ENCODE measurements around the gene CHFR.
"Not testable (repeated sequence)": the region's sequence is repeated elsewhere in the genome, so short reads cannot be mapped to it uniquely, and the experiment has no call there.

The CHFR gene

GRCh38 chr12:132814232-132814631 is 73.2 kb downstream of the CHFR start:
- Histone ChIP-seq H3K27me3 (replicated peaks) (no peaks in the 10 kb centered on the region), H3K4me3 (ENCODE audit: low read depth, low read length) (no peak overlapping the region), H3K27ac (no peak overlapping the region), H3K36me3 (replicated peaks) (peaks cover 72% of the 10 kb centered on the region)
- in situ Hi-C loops (cut with HindIII; ENCODE audit: low pct_ligation_motif_present, low sequenced_read_pairs), result no loop called here
- TF ChIP-seq, protein P1, sequence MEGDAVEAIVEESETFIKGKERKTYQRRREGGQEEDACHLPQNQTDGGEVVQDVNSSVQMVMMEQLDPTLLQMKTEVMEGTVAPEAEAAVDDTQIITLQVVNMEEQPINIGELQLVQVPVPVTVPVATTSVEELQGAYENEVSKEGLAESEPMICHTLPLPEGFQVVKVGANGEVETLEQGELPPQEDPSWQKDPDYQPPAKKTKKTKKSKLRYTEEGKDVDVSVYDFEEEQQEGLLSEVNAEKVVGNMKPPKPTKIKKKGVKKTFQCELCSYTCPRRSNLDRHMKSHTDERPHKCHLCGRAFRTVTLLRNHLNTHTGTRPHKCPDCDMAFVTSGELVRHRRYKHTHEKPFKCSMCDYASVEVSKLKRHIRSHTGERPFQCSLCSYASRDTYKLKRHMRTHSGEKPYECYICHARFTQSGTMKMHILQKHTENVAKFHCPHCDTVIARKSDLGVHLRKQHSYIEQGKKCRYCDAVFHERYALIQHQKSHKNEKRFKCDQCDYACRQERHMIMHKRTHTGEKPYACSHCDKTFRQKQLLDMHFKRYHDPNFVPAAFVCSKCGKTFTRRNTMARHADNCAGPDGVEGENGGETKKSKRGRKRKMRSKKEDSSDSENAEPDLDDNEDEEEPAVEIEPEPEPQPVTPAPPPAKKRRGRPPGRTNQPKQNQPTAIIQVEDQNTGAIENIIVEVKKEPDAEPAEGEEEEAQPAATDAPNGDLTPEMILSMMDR (IDR thresholded peaks at IDR 0.05; ENCODE audit: low read depth, low read length, missing control alignments), result no peak
- no peak for DNase-seq

- Histone ChIP-seq H3K4me3 (ENCODE audit: low read depth, low read length) (no peak overlapping the region), H3K36me3 (replicated peaks) (peaks cover 71% of the 10 kb centered on the region), H3K27me3 (replicated peaks) (no peaks in the 10 kb centered on the region), H3K27ac (no peak overlapping the region)
- in situ Hi-C loops (cut with HindIII; ENCODE audit: low pct_ligation_motif_present, low sequenced_read_pairs), result no loop called here
- TF ChIP-seq, protein P1 (IDR thresholded peaks at IDR 0.05; ENCODE audit: low read depth, low read length, missing control alignments), result no peak
- no peak for DNase-seq
Measured at GRCh38 chr12:132813443-132813842, 74.0 kb downstream of the CHFR start.

DNA sequence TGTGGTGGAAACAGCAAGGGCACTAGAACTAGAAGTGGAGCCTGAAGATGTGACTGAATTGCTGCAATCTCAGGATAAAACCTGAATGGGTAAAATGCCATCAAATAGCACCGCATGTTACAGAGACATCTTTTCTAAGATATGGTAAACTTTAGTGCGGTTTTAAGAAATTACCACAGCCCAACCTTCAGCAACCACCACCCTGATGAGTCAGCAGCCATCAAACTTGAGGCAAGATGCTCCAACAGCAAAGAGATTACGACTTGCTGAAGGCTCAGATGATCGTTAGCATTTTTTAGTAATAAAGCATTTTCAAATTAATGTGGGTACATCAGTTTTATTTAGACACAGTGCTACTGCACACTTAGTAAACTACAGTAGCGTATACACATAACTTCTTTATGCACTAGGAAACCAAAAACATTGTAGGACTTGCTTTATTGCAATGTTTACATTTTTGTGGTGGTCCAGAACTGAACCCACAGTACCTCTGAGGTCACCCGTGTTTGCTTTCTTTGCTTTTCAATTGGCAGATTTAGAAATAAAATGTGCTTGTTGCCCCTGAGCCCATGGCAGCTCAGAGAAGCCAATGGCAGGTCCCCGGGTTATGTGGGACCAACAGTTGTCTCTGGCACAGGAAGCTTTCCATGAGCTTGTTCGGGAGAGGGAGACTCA is 74.6 kb downstream of the CHFR start:
- DNase-seq, result peak; percentile 19
- TF ChIP-seq, protein P1 (IDR thresholded peaks at IDR 0.05; ENCODE audit: low read depth, low read length, missing control alignments), result no peak
- H3K27ac ChIP-seq, result no peak overlapping the region
- H3K4me3 ChIP-seq (ENCODE audit: low read depth, low read length), result no peak overlapping the region
- in situ Hi-C loops (cut with HindIII; ENCODE audit: low pct_ligation_motif_present, low sequenced_read_pairs), result no loop called here
- H3K36me3 ChIP-seq (replicated peaks), result peaks cover 73% of the 10 kb centered on the region
- no peaks in the 10 kb centered on the region for H3K27me3 ChIP-seq (replicated peaks)

DNA sequence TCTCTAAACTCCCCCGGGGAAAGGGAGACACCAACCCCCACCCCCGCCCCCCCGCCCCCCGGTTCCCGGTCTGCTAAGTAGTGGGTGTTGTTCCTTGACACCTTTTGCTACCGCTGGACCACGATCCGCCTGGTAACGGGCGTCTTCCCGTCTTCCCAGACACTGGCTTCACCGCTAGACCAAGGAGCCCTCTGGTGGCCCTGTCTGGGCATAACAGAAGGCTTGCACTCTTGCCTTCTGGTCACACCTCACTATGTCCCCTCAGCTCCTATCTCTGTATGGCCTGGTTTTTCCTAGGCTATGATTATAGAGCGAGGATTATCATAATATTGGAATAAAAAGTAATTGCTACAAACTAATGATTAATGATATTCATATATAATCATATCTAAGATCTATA is 78.0 kb downstream of the CHFR start:
- H3K4me3 ChIP-seq (ENCODE audit: low read depth, low read length); H3K27me3 ChIP-seq (replicated peaks); H3K27ac ChIP-seq; in situ Hi-C loops (cut with HindIII; ENCODE audit: low pct_ligation_motif_present, low sequenced_read_pairs): not testable (repeated sequence)
- TF ChIP-seq, protein P1 (IDR thresholded peaks at IDR 0.05; ENCODE audit: low read depth, low read length, missing control alignments), result peak; percentile 54
- peaks cover 73% of the 10 kb centered on the region for H3K36me3 ChIP-seq (replicated peaks)
- peak; percentile 51 for DNase-seq

DNA sequence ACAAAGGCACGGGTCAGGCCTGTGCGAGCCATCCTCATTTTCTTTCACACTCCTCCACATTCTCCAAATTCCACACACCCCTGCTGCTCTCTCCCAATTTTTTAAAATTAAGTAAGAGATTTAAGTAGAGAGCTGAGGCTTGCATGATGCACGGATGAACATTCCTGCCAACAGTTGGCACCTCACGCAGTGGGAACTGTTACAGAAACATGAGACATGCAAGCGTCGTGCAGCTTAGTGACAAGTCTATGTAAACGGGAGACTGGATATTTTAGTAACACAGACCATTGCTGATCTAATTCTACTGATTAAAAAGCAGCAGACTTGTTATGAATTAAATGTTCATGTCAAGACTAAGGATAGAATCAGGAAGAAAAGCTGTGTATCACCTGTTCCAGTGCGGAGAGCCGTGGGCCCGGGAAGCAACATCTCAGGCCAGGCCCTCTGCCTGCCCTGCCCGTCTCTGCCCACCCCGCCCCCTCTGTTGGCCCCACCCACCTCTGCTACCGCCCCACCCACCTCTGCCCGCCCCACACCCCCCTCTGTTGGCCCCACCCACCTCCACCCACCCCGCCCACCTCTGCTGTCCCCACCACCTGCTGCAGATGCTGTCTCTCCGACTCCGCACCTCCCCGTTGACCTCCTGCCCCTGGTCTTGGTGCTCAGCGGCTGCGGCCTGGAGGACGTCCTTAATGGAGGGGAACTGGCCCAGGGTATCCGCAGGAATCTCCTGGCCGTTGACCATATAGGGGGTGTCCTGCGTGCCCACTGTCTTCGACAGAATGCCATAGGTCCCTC is 79.9 kb downstream of the CHFR start:
- no peak overlapping the region for H3K27ac ChIP-seq
- no peaks in the 10 kb centered on the region for H3K27me3 ChIP-seq (replicated peaks)
- no peak overlapping the region for H3K4me3 ChIP-seq (ENCODE audit: low read depth, low read length)
- no peak for DNase-seq
- in situ Hi-C loops (cut with HindIII; ENCODE audit: low pct_ligation_motif_present, low sequenced_read_pairs), result no loop called here
- TF ChIP-seq, protein P1 (IDR thresholded peaks at IDR 0.05; ENCODE audit: low read depth, low read length, missing control alignments), result no peak
- peaks cover 69% of the 10 kb centered on the region for H3K36me3 ChIP-seq (replicated peaks)

Measured in brain microvascular endothelial cell (primary cell).